ENCODE results near the gene VAV3.
"Not testable (repeated sequence)": the region's sequence is repeated elsewhere in the genome, so short reads cannot be mapped to it uniquely, and the experiment has no call there.

The VAV3 gene

DNA sequence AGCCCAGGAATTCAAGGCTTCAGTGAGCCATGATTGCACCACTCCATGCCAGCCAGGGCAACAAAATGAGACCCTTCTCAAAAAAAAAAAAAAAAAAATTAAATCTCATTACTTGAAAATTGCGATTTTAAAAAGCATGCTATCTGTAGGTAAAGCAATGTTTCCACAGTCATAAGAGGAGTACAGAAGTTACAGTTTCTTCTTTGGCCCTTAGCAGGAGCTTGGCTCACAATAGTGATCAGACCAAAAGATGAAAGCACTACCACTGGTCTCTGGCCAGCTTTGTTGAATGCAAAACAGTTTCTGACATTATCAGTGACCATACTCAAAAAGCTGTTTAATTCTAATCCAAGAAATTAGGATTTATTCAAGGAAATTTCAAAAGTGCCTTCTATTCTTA is 31.2 kb downstream of the VAV3 start:
- no peak for DNase-seq

DNA sequence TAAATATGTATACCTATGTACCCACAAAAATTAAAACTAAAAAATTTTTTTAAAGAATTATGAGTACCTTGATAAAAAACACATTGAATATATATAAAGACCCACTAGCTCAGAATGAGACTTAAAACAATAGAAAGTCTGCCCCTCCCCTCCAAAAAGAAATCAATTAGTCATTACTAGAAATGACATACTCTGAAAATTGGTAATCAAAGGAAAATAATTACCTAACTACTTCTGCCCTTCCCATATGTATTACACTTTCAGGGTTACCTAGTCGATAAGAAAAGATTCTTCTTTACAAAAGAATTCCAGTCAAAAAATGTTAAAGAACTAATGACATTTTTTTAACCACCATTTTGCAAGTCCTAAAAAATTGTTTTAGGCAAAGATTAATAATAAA is 34.7 kb downstream of the VAV3 start:
- no peak for DNase-seq

DNA sequence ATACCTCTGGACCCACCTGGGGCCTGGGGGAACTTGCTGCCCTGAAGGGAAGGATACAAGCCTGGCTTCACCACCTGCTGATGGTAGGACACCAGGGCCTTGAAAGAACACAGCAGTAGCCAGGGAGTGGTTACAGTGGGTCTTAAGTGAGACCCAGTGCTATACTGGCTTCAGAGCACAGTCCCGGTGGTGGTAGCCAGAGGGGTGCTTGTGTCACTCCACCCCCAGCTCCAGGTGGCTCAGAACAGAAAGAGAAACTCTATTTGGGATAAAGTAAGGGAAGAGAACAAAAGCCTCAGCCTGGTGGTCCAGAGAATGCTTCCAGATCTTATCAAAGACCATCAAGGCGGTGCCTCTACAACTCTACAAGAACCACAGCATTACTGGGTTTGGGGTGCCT is 37.2 kb downstream of the VAV3 start:
- DNase-seq = no peak

DNA sequence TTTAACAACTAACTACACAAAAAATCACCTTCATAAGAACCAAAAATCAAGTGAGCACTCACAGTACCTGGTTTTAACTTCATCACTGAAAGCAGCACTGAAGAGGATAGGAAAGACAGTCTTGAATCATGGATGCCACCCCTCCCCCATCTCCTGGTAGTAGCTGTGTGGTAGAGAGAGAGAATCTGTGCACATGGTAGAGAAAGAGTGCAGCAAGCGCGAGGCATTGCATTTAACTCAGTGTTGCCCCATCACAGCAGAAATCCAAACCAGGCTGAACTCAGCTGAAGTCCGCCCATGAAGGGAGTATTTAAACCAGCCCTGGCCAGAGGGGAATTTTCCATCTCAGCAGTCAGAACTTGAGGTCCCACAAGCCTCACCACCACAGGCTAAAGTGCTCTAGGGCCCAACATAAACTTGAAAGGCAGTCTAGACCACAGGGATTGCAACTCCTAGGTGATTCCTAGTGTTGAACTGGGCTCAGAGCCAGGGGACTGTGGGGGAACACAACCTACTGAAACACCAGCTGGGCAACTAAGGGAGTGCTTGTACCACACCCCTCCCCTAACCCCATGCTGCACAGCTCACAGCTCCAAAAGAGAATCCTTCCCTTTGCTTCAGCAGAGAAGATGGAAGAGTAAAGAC is 38.4 kb downstream of the VAV3 start:
- DNase-seq = no peak

DNA sequence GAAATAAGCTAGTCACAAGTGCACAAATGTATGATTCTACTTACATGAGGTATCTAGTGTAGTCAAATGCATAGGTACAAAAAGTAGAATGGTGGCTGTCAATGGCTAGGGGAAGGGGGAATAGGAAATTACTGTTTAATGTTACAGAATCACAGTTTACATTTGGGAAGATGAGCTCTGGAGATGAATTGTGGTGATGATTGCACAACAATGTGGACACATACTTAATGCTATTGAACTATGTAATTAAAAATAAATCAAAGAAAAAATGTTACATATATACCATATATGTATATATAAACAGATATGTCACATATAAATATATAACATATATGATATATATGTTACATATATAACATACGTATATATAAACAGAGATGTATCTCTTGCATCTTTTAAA is 39.4 kb downstream of the VAV3 start:
- DNase-seq = no peak

DNA sequence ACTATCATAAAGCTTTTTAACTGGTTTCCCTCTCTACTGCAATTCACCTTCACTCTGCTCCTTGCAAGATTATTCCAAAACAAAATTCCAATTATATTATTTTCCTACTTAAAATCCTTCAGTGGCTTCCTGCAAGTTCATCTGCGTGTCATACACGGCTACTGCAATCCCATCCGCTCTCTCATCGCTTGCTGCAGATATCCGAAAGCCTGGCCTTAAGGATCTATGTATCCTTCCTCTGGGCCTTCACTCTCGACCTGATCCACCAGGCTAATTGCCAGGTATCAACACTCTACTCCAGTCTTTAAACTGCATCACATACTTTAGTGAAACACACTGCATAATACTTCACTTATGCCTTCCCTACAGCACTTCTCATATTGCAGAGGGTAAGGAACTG is 44.0 kb downstream of the VAV3 start:
- DNase-seq = no peak

DNA sequence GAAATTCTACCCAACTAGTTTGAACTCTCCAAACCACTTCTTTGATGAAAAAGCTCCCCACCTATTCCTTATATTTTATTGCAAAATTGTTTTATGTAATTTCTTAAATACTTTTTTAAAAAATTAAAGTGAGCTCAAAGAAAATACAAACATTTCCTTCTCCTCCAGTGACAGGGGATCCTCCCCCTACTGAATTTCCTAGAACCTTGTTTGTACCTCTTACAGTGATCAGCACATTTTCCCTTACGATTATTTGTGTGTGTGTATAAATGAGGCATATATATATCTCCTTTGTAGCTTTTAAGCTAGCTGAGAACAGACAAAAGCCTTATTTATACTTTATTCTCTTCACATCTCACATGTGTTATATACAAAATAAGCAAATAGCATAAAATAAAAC is 44.4 kb downstream of the VAV3 start:
- no peak for DNase-seq

DNA sequence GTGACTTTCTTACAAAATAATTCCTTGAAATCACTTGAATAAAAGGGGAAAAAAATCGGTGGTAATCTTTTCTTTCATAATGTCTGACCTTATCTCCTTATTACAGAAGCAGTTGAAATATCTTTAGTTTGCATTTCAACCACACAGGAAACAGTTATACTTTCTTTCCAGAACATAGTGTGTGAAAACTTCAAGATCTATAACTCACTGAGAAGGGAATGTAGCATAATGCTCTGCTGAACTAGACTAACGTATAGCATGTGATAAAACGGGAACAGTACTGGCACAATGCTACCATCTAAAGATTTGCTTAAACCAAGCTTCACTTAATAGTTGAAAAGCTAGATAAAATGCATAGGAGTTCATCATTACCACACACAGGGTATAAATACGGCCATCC is 45.0 kb downstream of the VAV3 start:
- DNase-seq = no peak

DNA sequence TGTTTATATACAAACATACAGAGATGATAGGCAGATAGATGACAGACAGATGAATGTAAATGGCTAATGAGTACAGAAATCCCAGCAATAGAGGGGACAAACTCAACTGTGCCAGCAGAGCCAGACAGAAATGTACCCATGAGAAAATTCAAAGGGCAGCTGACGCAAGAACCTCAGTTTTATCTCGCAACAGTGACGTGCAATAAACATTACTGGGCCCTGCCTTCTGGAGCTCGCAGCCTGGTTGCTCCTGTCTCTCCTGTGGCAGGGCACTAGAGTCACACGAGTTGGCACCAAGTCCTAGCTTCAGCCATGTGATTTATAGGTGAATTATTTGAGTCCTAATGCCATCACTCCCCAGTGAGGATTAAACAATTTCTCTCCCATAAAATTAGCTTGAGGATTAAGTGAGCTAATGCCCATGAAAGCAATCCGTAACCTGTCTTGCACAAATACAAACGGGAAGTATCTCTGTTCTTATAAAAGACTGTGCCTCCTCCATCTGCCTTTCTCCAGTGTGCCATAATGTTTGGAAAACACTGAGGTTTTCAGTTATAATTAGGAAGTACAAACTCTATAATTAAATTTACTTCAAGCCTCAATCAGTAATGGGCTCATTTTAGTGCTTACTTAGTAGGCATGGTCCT is 50.7 kb downstream of the VAV3 start:
- DNase-seq = no peak

DNA sequence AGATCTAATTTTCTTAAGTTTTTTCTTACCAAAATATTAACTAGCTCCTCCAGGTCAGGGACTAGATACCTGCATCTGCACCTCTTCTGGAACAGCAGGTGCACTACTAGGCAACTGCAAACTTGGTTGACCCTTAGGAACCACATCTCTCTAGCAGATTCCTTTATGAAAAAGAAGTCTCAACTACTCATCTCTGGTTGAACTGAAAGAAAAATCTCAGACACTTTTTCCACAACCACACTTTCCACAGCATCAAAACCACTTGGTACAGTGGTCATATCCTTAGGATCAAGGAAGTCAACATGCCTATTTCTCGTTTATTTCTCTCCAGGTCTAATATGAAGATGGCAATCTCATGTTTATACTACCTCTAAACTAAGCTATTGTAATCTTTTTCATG is 52.3 kb downstream of the VAV3 start:
- no peak for DNase-seq

DNA sequence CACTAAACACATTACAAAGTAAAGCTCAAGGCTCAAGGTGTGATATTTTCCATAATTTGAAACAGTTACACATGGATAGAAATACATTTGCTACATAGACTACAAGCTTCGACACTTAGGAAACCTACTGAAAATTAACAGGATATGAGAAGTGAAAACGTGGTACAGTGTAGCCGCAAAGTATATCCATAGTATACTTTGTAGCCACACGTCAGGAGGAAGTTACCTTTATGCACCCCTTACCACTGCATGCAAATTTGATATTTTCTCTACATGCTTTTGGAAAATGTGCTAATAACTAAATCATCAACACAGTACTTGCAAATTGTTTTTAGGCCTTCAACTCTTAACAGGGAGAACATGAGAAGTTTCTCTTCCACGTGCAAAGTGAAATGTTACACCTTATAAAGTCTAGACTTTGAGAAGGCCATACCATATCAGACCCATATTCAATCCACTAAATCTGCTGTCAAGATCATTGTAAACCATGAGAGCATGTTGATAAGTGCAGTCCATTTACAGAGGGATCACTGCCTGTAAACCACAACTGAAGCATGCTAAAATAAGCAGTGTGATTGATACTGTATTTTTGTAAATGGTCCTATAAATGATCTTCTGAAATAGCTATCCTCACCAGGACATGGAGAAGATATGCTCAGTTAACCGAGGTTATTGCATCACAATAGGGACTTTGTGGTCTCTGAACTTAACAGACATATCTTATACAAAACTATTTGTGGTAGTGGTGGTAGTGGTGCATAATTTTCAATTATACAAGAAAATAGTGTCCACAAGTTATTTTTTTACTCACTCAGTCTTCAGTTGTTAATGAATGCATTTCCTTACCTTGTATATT is 64.7 kb downstream of the VAV3 start:
- no peak for DNase-seq

DNA sequence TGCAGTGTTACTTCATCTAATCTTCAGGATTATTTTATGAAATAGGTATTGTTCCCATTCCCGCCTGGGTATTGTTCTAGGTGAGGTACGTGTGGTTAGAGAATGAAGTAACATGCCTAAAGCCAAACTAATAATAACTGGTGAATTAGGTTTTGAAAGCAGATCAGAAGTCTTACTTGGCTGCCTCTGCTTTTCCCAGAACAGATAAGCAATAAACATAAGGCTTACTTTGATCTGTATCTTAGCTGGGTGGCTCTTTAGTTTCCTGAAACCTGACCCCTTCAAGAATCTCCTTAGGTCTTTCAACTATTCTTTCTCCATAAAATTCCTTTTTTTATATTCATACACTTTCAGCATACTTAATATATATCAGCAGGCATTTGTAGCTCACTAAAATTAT is 65.3 kb downstream of the VAV3 start:
- no peak for DNase-seq

DNA sequence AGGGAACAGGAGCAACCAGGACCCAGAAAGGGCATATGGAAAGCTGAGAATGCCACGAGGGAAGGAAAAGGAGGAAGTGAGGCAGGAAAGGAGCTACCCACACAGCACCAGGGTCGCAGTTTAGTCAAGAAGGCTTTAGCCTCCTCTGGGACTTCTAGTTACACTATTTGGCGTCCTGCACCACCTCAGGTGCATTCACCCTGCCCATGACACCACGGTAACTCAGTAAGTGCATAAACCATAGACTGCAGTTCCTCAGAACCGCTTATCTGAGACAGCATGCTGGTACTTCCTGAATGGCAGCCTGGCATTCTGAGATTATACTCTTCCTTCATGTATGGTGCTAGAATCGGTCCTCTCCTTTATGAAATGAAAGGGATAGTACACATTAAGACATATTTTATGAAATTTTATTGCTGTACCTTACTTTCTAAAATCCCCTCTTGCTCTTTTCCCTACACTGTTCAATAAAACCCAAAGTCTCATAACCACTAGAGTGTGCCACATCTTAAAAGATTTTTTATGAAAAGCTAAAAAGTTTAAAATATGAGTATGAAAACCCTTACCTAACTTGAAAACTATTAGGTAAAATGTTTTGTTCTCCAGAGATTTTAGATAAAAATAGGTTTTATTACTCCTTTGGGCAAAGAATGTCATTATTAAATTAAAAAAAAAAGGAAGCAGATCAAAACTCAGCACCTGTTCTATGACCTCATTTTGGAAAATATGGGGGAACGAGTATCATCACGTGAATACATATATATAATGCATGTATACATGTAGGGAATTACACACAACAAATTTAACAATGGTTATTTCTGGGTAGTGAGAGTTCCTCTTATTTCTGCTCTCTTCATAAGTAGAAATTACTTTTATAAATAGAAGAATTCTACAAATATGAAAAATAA is 67.3 kb downstream of the VAV3 start:
- DNase-seq = peak; percentile 22

DNA sequence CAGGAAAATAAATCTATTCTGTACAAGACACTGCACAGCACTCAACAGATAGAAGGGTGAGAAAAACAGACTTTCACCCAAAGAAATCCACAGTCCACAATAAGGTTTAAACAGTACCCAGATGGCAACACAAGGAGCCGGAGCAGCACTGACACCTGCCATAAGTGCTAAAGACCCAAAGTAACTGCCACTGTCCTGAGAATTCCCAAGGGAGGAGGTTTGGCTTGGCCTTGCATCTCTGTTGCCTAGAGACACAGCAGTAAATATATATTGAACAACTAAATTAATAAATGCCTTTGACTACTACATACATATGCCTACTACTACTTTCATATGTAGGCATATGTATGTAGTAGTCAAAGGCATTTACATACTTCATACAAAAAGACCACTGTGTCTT is 68.0 kb downstream of the VAV3 start:
- no peak for DNase-seq

DNA sequence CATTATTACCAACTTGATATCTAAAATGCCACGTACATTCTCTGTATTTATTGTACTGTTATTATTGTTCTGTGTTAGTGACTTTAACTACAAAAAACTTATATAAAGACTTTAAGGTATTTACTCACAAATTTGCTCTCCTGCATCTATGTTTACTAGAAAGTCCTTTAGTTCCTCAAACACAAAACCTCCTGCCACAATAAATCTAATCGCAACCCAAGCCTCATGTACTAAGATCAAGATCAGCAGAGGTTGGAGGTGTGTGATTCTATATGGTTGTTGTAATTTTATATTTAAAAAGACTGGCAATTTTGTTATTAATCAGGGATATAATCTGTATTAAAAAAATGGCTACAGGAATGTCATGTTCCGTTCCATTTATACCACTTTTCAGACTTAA is 68.6 kb downstream of the VAV3 start:
- no peak for DNase-seq

DNA sequence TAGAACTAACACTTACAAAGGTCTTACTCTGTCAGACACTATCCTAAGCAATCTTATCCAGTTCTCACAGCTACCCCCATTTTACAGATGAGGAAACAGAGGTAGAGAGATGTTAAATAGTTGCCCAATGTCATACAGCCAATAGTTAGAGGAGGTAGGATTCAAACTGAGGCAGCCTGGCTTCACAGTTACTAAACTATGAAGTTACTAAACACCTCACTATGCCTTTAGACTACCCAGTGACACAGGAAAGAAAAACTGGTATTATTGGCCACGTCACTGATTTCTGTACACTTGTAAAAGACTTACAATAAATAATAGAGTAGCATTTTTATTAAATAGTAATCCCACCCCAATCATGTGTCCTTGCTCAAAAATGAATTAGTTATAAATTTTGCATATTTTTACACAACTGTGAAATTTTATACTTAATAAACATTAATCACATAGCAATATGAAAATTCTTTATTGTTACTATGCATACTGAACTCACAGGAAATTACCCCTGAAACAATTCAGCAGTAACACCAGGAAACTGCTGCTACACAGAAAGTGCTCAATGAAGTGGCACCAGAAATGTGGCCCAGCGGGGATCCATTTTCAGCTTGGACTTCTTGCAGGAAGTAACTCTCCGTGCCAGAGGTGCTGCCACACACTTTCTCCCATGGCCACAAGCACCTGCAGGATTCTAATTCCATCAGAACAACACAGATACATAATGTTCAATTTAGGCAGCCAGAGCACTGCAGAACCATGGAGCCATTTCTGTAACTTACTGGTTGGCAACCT is 69.4 kb downstream of the VAV3 start:
- DNase-seq = no peak

DNA sequence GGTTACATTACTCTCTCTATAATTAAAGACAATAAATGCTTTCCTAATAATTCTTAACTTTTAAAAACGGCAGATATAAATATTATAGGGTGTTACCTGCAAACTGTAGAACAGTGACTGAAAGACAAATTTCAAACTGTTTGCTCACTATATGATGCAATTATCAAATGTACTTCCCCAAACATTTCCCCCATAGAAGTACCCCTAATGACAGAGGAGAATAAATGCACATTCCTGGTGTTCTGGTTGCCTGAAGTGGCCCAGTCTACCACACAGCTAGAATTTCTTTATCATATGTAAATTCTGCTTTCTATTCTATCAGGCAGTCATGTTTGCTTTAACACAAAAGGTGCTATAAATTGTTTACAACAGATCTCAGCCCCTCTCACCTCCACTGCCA is 70.4 kb downstream of the VAV3 start:
- no peak for DNase-seq

DNA sequence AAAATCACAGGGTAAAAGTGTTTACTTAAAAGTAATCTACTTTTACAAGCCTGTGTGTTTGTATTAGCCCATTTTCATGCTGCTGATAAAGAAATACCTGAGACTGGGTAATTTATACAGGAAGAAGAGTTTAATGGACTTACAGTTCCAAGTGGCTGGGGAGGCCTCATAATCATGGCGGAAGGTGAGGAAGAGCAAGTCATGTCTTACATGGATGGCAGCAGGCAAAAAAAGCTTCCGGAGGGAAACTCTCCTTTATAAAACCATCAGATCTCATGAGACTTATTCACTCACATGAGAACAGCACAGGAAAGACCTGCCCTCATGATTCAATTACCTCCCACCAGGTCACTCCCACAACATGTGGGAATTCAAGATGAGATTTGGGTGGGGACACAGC is 71.6 kb downstream of the VAV3 start:
- not testable (repeated sequence) for DNase-seq

DNA sequence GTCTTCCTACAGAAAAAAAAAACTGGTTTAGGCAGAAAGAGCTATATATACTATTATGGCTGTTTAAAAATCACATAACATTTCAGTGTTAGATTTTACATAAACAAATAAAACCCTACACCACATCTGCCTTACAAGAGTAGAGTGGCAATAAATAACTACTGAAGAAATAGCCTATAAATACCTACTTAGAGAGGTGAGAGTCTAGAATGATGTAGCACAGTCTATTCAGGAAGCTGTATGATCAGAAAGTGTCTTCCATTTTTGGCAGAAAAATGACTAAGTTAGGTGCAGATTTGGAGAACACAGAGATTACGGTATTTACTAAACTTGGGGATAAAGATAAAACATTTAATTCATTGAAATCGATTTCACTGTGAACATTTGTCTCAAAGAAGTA is 75.5 kb downstream of the VAV3 start:
- no peak for DNase-seq

DNA sequence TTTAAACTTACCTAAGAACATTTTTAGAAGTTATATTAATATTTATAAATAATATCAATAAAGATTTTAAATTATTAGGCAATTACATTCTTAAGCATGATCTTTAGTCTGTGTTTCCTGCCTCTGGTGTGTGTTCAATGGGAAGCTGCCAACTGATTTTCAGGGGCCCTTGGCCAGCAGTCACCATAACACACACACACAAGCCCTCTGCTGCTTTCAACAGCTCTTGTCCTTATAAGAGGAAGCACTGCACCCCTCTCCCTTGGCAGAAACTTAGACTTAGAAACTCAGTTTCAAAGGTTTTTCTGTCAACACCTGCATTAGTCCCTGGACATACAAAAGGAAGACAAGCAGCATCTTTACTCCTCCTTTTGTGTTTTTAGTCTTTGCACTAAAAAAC is 81.4 kb downstream of the VAV3 start:
- no peak for DNase-seq

DNA sequence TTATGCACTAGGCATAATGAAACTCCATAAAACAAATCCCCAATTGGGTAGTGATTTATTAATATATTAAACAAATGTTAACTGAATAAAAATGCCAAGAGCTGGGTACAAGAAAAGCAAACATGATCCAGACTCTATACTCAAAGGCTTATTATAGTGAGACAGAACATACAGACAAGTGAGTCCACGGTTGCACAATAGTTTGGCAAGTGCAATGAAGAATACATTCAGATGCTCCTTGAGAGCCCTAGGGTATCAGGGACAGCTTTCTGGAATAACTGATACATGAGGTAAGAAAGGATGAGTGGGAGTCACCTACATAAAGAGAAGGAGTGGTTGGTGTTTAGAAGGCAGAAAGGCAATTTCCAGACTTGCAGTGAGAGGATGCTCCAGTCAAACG is 85.1 kb downstream of the VAV3 start:
- no peak for DNase-seq

DNA sequence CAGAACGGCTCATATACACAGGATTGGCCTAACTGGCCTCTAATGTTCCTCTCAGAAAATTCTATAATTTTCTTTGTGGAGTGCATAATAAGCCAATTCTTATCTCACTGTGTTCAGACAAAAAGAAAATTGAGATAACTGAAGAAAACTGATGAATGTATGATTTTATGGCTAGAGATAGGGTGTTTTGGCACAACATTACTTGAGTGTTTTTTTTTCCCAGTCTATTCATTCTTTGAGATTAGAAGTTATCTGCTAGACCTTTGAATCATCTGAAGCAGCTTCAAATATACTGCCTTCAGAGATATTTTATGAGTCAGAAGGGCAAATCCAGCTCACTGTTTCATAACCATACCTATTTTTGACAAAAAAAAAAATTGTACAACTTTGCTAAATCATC is 85.6 kb downstream of the VAV3 start:
- DNase-seq = no peak

Data from activated T-cell treated with anti-CD3 and anti-CD28 coated beads, Interleukin-2, amount 50 U/mL, for 1 hour (primary cell).